OCI-LY1 (cell line): ENCODE data around the gene CPAMD8.

Source experiments
- CTCF ChIP-seq: fragments of 200-600 bp; sonication (generic), shearing (Covaris generic); IDR thresholded peaks from 2 replicates; pipeline ENCODE4 v1.5.1; 2017; ENCODE audit warnings: mild to moderate bottlenecking, antibody characterized with exemption, low read length, moderate library complexity, mixed read lengths
- EZH2 ChIP-seq: fragments of 200-600 bp; sonication (generic), shearing (Covaris generic); IDR thresholded peaks from 2 replicates; pipeline ENCODE4 v1.8.0; 2017; ENCODE audit warnings: borderline replicate concordance, mixed run types, mild to moderate bottlenecking, antibody characterized with exemption, low read length, moderate library complexity, mixed read lengths

DNA sequence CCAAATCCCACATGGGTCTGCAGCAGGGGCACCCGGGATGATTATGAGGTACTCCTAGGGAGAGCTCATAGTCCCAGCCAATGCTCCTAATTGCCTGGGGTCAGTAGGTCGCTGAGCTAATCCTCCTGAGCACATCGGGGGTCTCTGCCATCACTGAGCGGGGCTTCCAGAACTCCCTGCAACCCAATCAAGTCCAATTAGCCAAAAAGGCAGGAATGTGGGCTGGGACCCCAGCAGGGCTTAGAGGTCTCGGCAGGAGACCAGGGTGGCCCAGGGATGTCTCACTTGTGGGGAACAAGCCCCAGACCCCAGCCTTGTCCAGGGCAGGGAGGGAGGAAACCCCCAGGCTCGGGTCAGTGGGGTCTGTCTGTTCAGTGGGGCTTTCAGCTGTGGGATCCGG, 17.1 kb upstream of the CPAMD8 start:
- TF ChIP-seq EZH2 (no peak), CTCF (no peak)
